Activated naive CD4-positive, alpha-beta T cell treated with anti-CD3 and anti-CD28 coated beads, Interleukin-2, amount 10 ng/mL, durations not matched to agents 7 days and 5 days (primary cell): ENCODE measurements around the gene TOMM40.
A peak's percentile ranks its signal among the peaks of the same experiment; 100 is the strongest.
"Not testable (repeated sequence)": the region's sequence is repeated elsewhere in the genome, so short reads cannot be mapped to it uniquely, and the experiment has no call there.

Source experiments
- CTCF ChIA-PET: fragments of 350-600 bp; sonication (Branson Sonifier 250); formaldehyde crosslinking; loops from one replicate; lab custom pipeline; 2021; ENCODE audit warnings: antibody characterized with exemption; lab: Charles Lee
- DNase-seq: peaks from one replicate; pipeline ENCODE4 v3.0.0-alpha.2; 2020
- H3K27ac Mint-ChIP-seq: one replicate; pipeline ENCODE4 v1.8.0; 2021; ENCODE audit warnings: mild to moderate bottlenecking, moderate library complexity, mixed read lengths
- H3K27me3 Mint-ChIP-seq: one replicate; pipeline ENCODE4 v1.8.0; 2021; ENCODE audit warnings: mild to moderate bottlenecking, mixed read lengths
- H3K36me3 Mint-ChIP-seq: one replicate; pipeline ENCODE4 v1.8.0; 2021; ENCODE audit warnings: mixed read lengths
- H3K4me1 Mint-ChIP-seq: one replicate; pipeline ENCODE4 v1.8.0; 2021; ENCODE audit warnings: mixed read lengths
- H3K4me3 Mint-ChIP-seq: one replicate; pipeline ENCODE4 v1.8.0; 2021; ENCODE audit warnings: mild to moderate bottlenecking, moderate library complexity, mixed read lengths
- H3K9me3 Mint-ChIP-seq: one replicate; pipeline ENCODE4 v1.8.0; 2021; ENCODE audit warnings: mixed read lengths

The TOMM40 gene

DNA sequence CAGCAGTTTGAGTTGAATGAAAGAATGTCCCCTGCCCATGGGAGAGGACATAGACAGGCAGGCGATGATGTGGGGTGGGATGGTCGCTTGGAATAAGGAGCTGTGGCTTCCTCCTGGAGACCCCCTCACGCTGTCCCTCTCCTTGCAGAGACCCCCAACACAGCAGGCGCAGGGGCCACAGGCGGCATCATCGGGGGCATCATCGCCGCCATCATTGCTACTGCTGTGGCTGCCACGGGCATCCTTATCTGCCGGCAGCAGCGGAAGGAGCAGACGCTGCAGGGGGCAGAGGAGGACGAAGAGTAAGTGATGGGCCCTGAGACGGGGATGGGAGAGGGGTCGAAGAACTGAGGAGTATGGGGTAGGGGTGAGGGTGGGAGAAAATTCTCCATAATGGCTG, 9.0 kb upstream of the TOMM40 start:
- Mint-ChIP-seq H3K9me3 (no peaks in the 10 kb centered on the region), H3K4me3 (no peak overlapping the region), H3K27me3 (peaks cover 7% of the 10 kb centered on the region), H3K4me1 (peaks cover 3% of the 10 kb centered on the region), H3K27ac (no peak overlapping the region), H3K36me3 (no peaks in the 10 kb centered on the region)
- DNase-seq: no peak
- CTCF ChIA-PET: no interaction called here

GRCh38 chr19:44882619-44883397, 8.2 kb upstream of the TOMM40 start:
- H3K4me3 Mint-ChIP-seq, CTCF ChIA-PET, H3K27ac Mint-ChIP-seq, DNase-seq, H3K36me3 Mint-ChIP-seq, H3K9me3 Mint-ChIP-seq, H3K27me3 Mint-ChIP-seq, H3K4me1 Mint-ChIP-seq: not testable (repeated sequence)

DNA sequence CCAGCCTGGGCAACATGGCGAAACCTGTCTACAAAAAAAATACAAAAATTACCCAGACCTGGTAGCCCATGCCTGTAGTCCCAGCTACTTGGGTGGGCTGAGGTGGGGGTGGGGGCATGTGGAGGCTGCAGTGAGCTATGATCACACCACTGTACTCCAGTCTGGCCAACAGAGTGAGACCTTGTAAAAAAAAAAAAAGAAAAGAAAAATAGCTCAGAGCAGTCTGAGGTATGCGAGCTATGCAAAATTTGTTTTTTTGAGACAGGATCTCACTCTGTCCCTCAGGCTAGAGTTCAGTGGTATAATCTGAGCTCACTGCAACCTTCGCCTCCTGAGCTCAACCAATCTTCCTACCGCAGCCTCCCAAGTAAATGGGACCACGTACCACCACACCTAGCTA, 7.1 kb upstream of the TOMM40 start:
- H3K4me3 Mint-ChIP-seq: no peak overlapping the region
- no peaks in the 10 kb centered on the region for H3K9me3 Mint-ChIP-seq
- CTCF ChIA-PET: no interaction called here
- peaks cover 4% of the 10 kb centered on the region for H3K27me3 Mint-ChIP-seq
- DNase-seq: no peak
- H3K27ac Mint-ChIP-seq: no peak overlapping the region
- peaks cover 4% of the 10 kb centered on the region for H3K4me1 Mint-ChIP-seq
- no peaks in the 10 kb centered on the region for H3K36me3 Mint-ChIP-seq

- Mint-ChIP-seq H3K4me3 (no peak overlapping the region), H3K36me3 (no peaks in the 10 kb centered on the region), H3K27ac (no peak overlapping the region), H3K4me1 (peaks cover 7% of the 10 kb centered on the region), H3K9me3 (no peaks in the 10 kb centered on the region), H3K27me3 (peaks cover 3% of the 10 kb centered on the region)
- CTCF ChIA-PET: no interaction called here
- DNase-seq: no peak
Observed at GRCh38 chr19:44884566-44884965, 6.5 kb upstream of the TOMM40 start.

GRCh38 chr19:44886141-44886540, 4.9 kb upstream of the TOMM40 start:
- CTCF ChIA-PET: no interaction called here
- peaks cover 3% of the 10 kb centered on the region for H3K27me3 Mint-ChIP-seq
- H3K27ac Mint-ChIP-seq: no peak overlapping the region
- H3K4me1 Mint-ChIP-seq: peaks cover 12% of the 10 kb centered on the region
- no peak overlapping the region for H3K4me3 Mint-ChIP-seq
- DNase-seq: no peak
- no peaks in the 10 kb centered on the region for H3K36me3 Mint-ChIP-seq
- H3K9me3 Mint-ChIP-seq: no peaks in the 10 kb centered on the region

GRCh38 chr19:44887648-44888047, 3.4 kb upstream of the TOMM40 start:
- Mint-ChIP-seq H3K36me3 (peaks cover 2% of the 10 kb centered on the region), H3K27me3 (peaks cover 3% of the 10 kb centered on the region), H3K9me3 (no peaks in the 10 kb centered on the region), H3K4me3 (no peak overlapping the region), H3K4me1 (peaks cover 23% of the 10 kb centered on the region), H3K27ac (no peak overlapping the region)
- CTCF ChIA-PET: no interaction called here
- no peak for DNase-seq

DNA sequence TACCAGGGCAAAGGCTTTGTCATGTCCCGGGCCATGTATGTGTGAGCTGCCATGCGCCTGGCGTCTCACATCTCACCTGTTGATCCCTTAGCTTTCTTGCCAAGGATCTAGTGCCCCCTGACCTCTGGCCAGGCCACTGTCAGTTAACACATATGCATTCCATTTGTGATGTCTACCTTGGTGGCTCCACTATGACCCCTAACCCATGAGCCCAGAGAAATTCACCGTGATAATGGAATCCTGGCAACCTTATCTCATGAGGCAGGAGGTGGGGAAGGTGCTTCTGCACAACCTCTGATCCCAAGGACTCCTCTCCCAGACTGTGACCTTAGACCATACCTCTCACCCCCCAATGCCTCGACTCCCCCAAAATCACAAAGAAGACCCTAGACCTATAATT, 2.7 kb upstream of the TOMM40 start:
- H3K27ac Mint-ChIP-seq, H3K27me3 Mint-ChIP-seq, H3K4me3 Mint-ChIP-seq, DNase-seq, H3K9me3 Mint-ChIP-seq, CTCF ChIA-PET, H3K36me3 Mint-ChIP-seq: not testable (repeated sequence)
- peaks cover 30% of the 10 kb centered on the region for H3K4me1 Mint-ChIP-seq

DNA sequence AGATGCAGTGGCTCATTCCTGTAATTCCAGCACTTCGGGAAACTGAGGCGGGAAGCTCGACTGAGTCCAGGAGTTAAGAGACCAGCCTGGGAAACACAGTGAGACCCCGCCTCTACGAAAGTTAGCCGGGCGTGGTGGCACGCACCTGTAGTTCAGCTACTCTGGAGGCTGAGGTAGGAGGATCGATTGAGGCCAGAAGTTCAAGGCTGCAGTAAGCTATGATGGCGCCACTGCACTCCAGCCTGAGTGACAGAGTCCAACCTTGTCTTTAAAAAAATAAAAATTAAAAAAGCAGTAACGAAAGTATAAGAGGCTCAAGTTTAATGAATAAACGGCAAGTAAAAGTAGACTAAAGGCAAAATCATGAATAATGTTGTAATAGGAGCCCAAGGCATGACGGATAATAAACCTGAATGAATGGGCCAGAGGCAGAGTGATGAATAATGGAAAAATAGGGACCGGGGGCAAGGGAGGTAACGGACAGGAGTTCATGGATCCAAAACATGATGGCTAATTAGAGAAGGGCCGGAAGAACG, 1.2 kb upstream of the TOMM40 start:
- DNase-seq: no peak
- peaks cover 11% of the 10 kb centered on the region for H3K36me3 Mint-ChIP-seq
- peaks cover 3% of the 10 kb centered on the region for H3K27me3 Mint-ChIP-seq
- CTCF ChIA-PET: interaction anchor here (0.6 to 1.1 kb wide), 3 partner anchors 13 to 62 kb away, joined by 3 read pairs; partner anchors contain the start of gene NECTIN2
- H3K4me1 Mint-ChIP-seq: peaks cover 34% of the 10 kb centered on the region
- no peaks in the 10 kb centered on the region for H3K9me3 Mint-ChIP-seq
- H3K4me3 Mint-ChIP-seq: peak overlapping the region; percentile 75
- H3K27ac Mint-ChIP-seq: peak overlapping the region; percentile 93

GRCh38 chr19:44890366-44891015, 563 bp upstream of the TOMM40 start:
- Mint-ChIP-seq H3K9me3 (no peaks in the 10 kb centered on the region), H3K27ac (peak overlapping the region; percentile 93), H3K27me3 (peaks cover 3% of the 10 kb centered on the region), H3K4me3 (peak overlapping the region; percentile 75), H3K36me3 (peaks cover 15% of the 10 kb centered on the region), H3K4me1 (peaks cover 35% of the 10 kb centered on the region)
- CTCF ChIA-PET: interaction anchor here (0.6 to 1.1 kb wide), 3 partner anchors 14 to 62 kb away, joined by 3 read pairs; partner anchors contain the start of gene NECTIN2
- peak; percentile 100 for DNase-seq

- DNase-seq: no peak
- peak overlapping the region; percentile 93 for H3K27ac Mint-ChIP-seq
- CTCF ChIA-PET: no interaction called here
- peak overlapping the region; percentile 95 for H3K4me3 Mint-ChIP-seq
- peaks cover 28% of the 10 kb centered on the region for H3K36me3 Mint-ChIP-seq
- peaks cover 35% of the 10 kb centered on the region for H3K4me1 Mint-ChIP-seq
- H3K9me3 Mint-ChIP-seq: no peaks in the 10 kb centered on the region
- H3K27me3 Mint-ChIP-seq: no peaks in the 10 kb centered on the region
Observed at GRCh38 chr19:44892932-44893331, 1.9 kb downstream of the TOMM40 start.

DNA sequence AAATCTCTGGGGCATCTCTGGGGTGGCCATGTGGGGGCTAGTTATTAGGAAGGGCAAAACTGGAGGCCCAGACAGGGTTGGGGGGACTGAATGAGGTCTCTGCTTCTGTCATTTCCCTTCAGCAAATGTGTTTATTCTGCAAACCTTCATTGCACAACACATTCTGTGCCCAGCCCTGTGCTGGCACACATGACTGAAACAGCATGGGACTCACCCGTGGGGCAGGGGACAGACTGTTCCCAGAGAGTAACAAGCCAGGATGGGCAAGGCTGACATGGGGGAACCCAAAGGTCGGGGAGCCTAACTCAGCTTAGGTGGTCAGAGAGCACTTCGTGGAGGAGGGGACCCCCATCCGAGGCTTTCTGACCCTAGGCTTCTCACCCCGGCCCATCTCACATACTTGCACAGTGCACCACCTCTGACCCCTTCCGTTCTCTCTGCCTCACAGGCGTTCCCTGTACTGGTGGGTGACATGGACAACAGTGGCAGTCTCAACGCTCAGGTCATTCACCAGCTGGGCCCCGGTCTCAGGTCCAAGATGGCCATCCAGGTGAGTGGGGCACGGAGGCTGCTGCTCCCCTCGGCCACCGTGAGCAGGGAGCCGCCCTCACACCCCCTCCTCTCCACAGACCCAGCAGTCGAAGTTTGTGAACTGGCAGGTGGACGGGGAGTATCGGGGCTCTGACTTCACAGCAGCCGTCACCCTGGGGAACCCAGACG, 2.4 kb downstream of the TOMM40 start:
- Mint-ChIP-seq H3K27ac (no peak overlapping the region), H3K27me3 (no peaks in the 10 kb centered on the region), H3K4me3 (peak overlapping the region; percentile 27), H3K9me3 (no peaks in the 10 kb centered on the region), H3K36me3 (peaks cover 32% of the 10 kb centered on the region), H3K4me1 (peaks cover 32% of the 10 kb centered on the region)
- DNase-seq: no peak
- CTCF ChIA-PET: interaction anchor here (1.1 kb wide), 1 partner anchor 10 kb away, joined by 4 read pairs; no protein-coding TSS in a partner anchor

DNA sequence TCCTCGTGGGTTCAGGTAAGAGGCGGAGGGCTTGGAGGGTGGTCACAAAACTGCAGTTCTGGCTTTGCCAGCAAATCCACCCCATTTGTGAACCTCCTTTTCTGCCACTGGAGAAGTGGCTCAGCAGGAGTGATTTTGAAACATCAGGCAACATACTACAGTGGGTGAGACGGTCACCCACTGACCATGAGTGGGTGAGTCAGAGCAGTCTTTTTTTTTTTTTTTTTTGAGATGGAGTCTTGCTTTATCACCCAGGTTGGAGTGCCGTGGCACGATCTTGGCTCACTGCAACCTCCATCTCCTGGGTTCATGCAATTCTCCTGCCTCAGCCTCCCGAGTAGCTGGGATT, 3.0 kb downstream of the TOMM40 start:
- Mint-ChIP-seq H3K9me3 (no peaks in the 10 kb centered on the region), H3K27ac (no peak overlapping the region), H3K4me3 (no peak overlapping the region), H3K27me3 (no peaks in the 10 kb centered on the region), H3K4me1 (peaks cover 30% of the 10 kb centered on the region), H3K36me3 (peaks cover 32% of the 10 kb centered on the region)
- no peak for DNase-seq
- CTCF ChIA-PET: interaction anchor here (1.1 kb wide), 1 partner anchor 9 kb away, joined by 4 read pairs; no protein-coding TSS in a partner anchor

GRCh38 chr19:44894946-44895345, 3.9 kb downstream of the TOMM40 start:
- no peak overlapping the region for H3K4me3 Mint-ChIP-seq
- no peak for DNase-seq
- no peaks in the 10 kb centered on the region for H3K27me3 Mint-ChIP-seq
- H3K4me1 Mint-ChIP-seq: peaks cover 28% of the 10 kb centered on the region
- peaks cover 34% of the 10 kb centered on the region for H3K36me3 Mint-ChIP-seq
- peak overlapping the region; percentile 37 for H3K27ac Mint-ChIP-seq
- no peaks in the 10 kb centered on the region for H3K9me3 Mint-ChIP-seq
- CTCF ChIA-PET: interaction anchor here (1.1 kb wide), 1 partner anchor 8 kb away, joined by 4 read pairs; no protein-coding TSS in a partner anchor

GRCh38 chr19:44897835-44898234, 6.8 kb downstream of the TOMM40 start:
- CTCF ChIA-PET: interaction anchor here (1.2 kb wide), 1 partner anchor 114 kb away, joined by 3 read pairs; no protein-coding TSS in a partner anchor
- DNase-seq: no peak
- H3K36me3 Mint-ChIP-seq: peaks cover 40% of the 10 kb centered on the region
- H3K27ac Mint-ChIP-seq: no peak overlapping the region
- no peaks in the 10 kb centered on the region for H3K27me3 Mint-ChIP-seq
- no peaks in the 10 kb centered on the region for H3K9me3 Mint-ChIP-seq
- H3K4me1 Mint-ChIP-seq: peaks cover 10% of the 10 kb centered on the region
- no peak overlapping the region for H3K4me3 Mint-ChIP-seq
